Measurements from ENCODE around the gene SLC25A21.

Gene SLC25A21

DNA sequence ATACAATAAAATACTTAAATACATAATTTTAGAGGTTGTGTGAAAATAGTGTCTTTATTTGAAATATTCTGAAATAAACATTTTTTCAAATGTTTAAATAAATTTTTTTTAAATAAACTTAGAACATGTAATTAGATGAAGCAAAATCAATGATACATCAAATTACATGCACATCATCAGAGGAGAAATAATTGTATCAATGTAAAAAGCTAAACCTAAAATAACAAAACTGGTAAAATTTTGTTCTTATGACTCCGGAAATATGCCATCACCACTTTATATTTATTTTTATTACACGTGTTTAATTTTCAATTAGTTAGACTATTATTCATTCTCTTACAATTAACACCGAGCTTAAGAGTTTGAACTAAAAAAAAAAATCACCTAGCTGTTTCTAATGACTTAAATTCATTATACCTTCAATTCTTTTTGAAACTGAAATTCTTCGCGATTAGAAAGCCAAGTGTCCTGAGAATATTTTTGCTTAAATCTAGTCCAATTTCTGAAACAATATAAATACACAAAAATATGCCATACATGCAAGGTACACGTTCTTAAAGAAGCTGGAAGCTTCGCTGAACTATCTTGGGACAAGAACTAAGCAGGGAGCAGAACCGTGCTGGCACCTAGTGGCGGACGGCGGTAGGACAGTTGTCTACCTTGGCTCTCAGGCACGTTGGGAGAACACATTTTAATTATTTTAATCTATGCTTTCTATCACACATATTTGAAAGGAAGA lies 230.5 kb downstream of the SLC25A21 start:
- no peak overlapping the region for H3K27ac Mint-ChIP-seq
- CTCF ChIA-PET = interaction anchor here (0.6 to 1.8 kb wide), 4 partner anchors 9 to 388 kb away, joined by 3 to 7 read pairs (median 4); no protein-coding TSS in a partner anchor
- peak; percentile 65 for DNase-seq
- no peaks in the 10 kb centered on the region for H3K27me3 Mint-ChIP-seq
- no peaks in the 10 kb centered on the region for H3K9me3 Mint-ChIP-seq
- no peaks in the 10 kb centered on the region for H3K4me1 Mint-ChIP-seq
- no peak overlapping the region for H3K4me3 Mint-ChIP-seq
- H3K36me3 Mint-ChIP-seq = no peaks in the 10 kb centered on the region

DNA sequence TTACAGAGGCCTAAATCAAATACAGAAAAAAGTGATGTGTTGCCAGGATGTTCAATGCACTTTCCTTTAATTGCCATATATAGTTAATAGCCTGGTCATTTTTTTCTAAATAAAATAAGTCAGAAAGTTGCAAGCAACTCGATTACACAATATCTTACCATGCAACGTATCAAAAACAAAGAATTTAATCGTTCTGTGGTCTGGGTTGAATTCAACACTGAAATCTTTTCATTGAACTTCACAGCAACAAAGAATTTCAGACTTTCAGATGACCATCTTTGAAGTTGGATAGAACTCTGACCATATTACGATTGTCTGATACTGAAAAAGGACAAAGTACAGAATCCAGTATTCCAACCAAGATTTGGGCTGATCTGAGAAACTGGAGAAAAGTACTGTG lies 231.9 kb downstream of the SLC25A21 start:
- CTCF ChIA-PET = no interaction called here
- Mint-ChIP-seq H3K4me3 (no peak overlapping the region), H3K36me3 (no peaks in the 10 kb centered on the region), H3K9me3 (no peaks in the 10 kb centered on the region), H3K4me1 (no peaks in the 10 kb centered on the region), H3K27ac (no peak overlapping the region), H3K27me3 (no peaks in the 10 kb centered on the region)
- no peak for DNase-seq

DNA sequence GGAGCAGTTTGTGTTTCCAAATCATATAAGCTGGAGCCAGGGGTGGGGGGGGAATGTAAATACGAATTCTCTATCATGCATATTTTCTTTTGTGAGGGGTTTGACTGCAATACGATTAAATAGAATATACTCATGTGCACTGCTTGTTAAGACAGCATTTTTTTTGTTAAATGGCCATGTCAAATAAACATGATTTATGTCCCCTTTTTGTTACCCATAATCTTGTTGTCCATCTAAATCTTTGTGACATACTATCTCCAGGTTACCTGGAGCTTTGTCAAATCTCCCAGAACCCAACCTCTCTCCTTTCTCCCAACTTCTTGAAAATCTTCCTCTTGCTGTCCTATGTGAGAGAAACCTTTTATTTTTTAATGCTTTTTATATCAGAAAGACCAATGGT lies 233.1 kb downstream of the SLC25A21 start:
- Mint-ChIP-seq H3K36me3 (no peaks in the 10 kb centered on the region), H3K27ac (no peak overlapping the region), H3K27me3 (no peaks in the 10 kb centered on the region), H3K9me3 (no peaks in the 10 kb centered on the region), H3K4me1 (no peaks in the 10 kb centered on the region), H3K4me3 (no peak overlapping the region)
- DNase-seq = no peak
- CTCF ChIA-PET = no interaction called here

DNA sequence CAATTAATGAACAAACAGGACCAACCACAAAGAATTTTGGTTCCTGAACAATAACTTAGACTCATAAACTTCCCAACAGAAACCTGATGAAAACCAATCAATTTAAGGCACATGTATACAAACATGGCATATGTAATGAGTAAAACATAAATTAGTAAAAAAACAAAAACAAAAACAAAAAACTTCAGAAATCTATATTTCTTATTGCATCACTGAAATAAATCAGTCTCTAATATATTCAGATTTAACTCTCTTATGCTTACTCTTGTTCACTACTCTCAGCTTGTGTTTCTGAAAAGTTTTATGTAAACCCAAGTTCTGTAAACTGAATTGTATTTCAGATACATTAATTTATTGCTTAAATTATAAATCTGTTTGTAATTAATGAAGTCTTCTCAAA lies 233.7 kb downstream of the SLC25A21 start:
- Mint-ChIP-seq H3K27me3 (no peaks in the 10 kb centered on the region), H3K9me3 (no peaks in the 10 kb centered on the region), H3K27ac (no peak overlapping the region), H3K4me1 (no peaks in the 10 kb centered on the region), H3K36me3 (no peaks in the 10 kb centered on the region), H3K4me3 (no peak overlapping the region)
- no peak for DNase-seq
- CTCF ChIA-PET = no interaction called here

DNA sequence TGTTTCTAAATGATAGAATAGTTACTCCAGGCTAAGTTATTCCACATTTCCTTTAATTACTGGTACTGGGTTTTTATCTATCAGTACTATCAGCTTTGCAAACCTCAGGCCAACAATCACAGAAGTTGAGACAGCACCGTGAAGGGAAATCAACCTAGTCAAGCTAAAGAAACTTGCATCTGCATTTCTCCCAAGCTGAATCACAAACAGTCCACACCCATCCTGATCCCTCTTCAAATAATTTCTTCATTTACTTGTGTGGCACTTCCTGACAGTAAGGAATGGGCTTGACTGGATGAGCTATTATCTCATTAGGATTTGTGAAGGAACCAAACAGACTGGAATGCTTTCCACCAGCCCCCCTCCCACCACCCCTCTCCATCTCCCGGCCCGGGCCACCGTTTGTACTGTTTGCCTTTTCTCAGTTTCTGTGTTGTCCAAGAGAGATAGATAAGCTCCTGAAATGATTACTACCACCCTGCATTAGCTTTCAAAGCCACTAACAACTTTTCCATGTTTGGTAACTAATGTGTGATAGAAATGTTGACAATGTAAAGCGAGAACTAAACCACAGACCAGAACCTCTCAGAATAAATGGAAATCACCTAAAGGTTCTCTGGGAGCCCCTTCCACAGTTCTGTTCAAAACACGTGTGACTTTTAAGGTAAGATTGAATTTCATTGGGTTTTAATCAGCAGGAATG lies 236.3 kb downstream of the SLC25A21 start:
- Mint-ChIP-seq H3K27me3 (no peaks in the 10 kb centered on the region), H3K27ac (no peak overlapping the region), H3K4me3 (no peak overlapping the region), H3K9me3 (no peaks in the 10 kb centered on the region), H3K4me1 (no peaks in the 10 kb centered on the region), H3K36me3 (no peaks in the 10 kb centered on the region)
- CTCF ChIA-PET = no interaction called here
- no peak for DNase-seq

DNA sequence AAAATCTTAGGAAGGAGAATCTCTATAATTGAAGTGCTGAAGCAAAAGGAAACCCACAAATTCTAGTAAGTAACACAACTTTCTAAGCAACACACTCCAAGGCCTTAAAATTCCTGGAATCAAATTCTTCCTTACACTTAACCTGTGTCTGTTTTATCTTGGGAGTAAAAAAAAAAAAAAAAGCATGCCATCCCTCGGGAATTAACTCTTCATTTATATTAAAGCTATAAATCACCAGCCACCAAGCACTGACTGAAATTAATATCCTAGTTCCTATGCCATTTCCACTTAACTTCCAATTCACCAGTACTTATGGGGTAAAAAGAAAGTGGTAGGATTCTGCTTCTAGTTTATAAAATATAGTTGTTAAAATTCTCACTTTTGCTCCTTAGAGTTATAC lies 238.1 kb downstream of the SLC25A21 start:
- no peak for DNase-seq
- H3K36me3 Mint-ChIP-seq = no peaks in the 10 kb centered on the region
- no peaks in the 10 kb centered on the region for H3K4me1 Mint-ChIP-seq
- H3K27ac Mint-ChIP-seq = no peak overlapping the region
- CTCF ChIA-PET = no interaction called here
- no peaks in the 10 kb centered on the region for H3K9me3 Mint-ChIP-seq
- no peak overlapping the region for H3K4me3 Mint-ChIP-seq
- H3K27me3 Mint-ChIP-seq = no peaks in the 10 kb centered on the region

DNA sequence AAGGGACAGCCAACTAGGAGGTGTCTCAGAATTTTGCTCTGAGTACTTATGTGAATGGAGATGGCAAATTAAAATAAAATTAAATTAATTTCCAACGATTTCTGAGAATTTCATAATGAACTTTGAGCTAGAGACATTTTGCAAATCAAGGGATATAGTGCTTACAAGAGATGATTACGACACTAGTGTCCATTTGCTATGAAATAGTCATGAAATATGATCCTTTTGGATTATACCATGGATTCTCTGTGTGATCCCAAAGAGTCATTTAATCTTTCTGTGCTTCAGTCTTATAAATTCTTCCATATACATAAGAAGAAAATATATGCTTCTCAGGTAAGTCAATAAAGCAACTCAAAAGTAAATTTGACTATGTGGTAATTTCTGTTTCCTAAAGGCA lies 240.6 kb downstream of the SLC25A21 start:
- DNase-seq = no peak
- Mint-ChIP-seq H3K27me3 (no peaks in the 10 kb centered on the region), H3K9me3 (no peaks in the 10 kb centered on the region), H3K4me3 (no peak overlapping the region), H3K4me1 (no peaks in the 10 kb centered on the region), H3K36me3 (no peaks in the 10 kb centered on the region), H3K27ac (no peak overlapping the region)
- CTCF ChIA-PET = no interaction called here

DNA sequence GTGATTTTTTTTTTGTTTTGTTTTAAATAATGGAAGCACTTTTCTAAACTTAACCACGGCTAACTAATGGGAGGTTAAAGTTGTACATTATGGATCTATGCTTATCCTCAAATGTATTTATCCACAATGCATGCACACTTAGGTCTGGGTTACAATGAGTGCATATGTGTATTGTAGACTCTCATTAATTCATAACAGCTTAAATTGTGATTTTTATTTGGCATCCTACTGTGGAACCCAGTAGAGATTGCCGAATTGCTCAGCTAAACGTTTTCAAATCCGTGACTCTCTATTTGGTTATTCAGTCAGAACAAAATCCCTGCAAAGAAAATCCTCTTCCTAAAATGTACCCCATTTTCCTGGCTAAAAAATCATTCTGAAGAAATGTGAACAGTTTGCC lies 244.0 kb downstream of the SLC25A21 start:
- no peak overlapping the region for H3K27ac Mint-ChIP-seq
- no peaks in the 10 kb centered on the region for H3K27me3 Mint-ChIP-seq
- H3K4me1 Mint-ChIP-seq = no peaks in the 10 kb centered on the region
- no peak for DNase-seq
- CTCF ChIA-PET = interaction anchor here (0.7 kb wide), 1 partner anchor 14 kb away, joined by 3 read pairs; no protein-coding TSS in a partner anchor
- H3K9me3 Mint-ChIP-seq = no peaks in the 10 kb centered on the region
- H3K4me3 Mint-ChIP-seq = no peak overlapping the region
- H3K36me3 Mint-ChIP-seq = no peaks in the 10 kb centered on the region

DNA sequence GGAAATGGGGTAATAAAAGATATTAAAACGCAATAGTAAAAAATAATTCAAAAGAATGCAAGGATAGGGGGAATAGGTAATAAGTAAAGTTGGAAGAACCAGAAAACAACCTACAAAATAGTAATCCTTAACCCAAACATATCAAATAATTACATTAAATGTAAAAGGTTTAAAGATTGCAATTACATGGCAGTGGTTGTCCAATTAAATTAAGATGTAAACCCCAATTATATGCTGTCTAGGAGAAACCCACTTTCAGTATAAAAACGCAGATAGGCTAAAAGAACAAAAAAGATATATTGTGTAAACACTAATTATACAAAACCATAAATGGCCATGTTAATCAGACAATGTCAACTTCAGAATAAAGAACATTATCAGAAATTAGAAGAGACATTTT lies 247.3 kb downstream of the SLC25A21 start:
- Mint-ChIP-seq H3K9me3 (no peaks in the 10 kb centered on the region), H3K4me1 (no peaks in the 10 kb centered on the region), H3K27ac (no peak overlapping the region), H3K27me3 (no peaks in the 10 kb centered on the region), H3K36me3 (no peaks in the 10 kb centered on the region), H3K4me3 (no peak overlapping the region)
- no peak for DNase-seq
- CTCF ChIA-PET = no interaction called here

DNA sequence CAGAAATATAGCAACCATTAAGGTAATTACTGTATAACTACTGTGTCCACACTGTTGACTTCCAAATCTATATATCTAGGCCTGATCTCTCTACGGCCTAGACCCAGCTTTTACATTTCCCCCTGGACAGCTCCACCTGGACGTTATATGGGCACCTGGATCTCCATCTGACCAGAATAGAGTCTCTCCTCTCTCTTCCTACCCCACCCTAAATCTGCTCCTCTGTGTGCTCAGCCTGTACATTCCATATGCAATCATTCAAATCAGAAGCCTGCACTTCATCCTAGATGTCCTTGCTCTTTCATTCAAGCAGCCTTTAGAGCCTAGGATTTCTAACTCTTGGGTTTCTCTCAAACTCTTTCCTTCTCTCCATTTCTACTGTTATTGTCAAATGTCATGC lies 255.7 kb downstream of the SLC25A21 start:
- Mint-ChIP-seq H3K4me1 (no peaks in the 10 kb centered on the region), H3K9me3 (no peaks in the 10 kb centered on the region), H3K36me3 (no peaks in the 10 kb centered on the region), H3K4me3 (no peak overlapping the region), H3K27ac (no peak overlapping the region), H3K27me3 (no peaks in the 10 kb centered on the region)
- CTCF ChIA-PET = no interaction called here
- no peak for DNase-seq

DNA sequence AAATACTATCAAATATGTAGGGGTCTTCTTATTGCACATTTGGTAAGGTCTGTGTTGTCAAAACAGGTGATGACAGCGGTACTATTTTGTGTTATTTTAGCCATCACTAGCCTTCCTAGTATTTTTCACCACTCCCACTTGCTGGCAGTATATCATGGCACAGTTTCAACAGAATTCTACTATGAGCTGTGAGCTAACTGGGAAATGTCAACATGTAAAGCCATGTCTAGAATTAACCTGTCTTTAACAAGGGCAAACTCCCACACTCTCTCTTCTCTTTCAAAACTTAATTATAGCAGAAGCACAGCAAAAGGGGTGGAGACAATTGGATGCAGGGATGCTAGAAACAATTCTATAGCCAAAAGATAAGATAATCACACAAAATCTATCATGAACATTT lies 257.3 kb downstream of the SLC25A21 start:
- DNase-seq = no peak
- H3K4me1 Mint-ChIP-seq = no peaks in the 10 kb centered on the region
- CTCF ChIA-PET = no interaction called here
- H3K36me3 Mint-ChIP-seq = no peaks in the 10 kb centered on the region
- no peak overlapping the region for H3K27ac Mint-ChIP-seq
- no peak overlapping the region for H3K4me3 Mint-ChIP-seq
- H3K27me3 Mint-ChIP-seq = no peaks in the 10 kb centered on the region
- no peaks in the 10 kb centered on the region for H3K9me3 Mint-ChIP-seq

DNA sequence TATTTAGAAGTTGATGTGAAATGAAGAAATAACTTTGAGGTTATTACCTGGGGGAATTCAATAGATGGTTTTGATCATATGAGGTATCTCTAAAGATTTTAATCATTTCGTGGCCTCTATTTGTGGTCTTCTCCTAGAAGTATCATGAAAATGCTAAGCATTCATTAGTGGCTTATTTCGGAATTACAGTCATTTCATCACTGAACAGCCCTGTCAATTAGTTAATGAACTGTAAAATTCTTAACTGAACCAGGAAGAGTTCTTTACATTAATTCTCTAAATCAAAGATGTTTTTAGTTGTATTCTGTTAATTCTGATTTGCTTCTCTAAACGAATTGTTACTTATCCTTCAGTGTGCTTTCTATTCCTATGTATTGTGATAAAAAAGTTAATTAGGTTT lies 261.8 kb downstream of the SLC25A21 start:
- no peaks in the 10 kb centered on the region for H3K9me3 Mint-ChIP-seq
- H3K27ac Mint-ChIP-seq = no peak overlapping the region
- no peaks in the 10 kb centered on the region for H3K36me3 Mint-ChIP-seq
- no peaks in the 10 kb centered on the region for H3K4me1 Mint-ChIP-seq
- no peaks in the 10 kb centered on the region for H3K27me3 Mint-ChIP-seq
- H3K4me3 Mint-ChIP-seq = no peak overlapping the region
- CTCF ChIA-PET = no interaction called here
- no peak for DNase-seq

DNA sequence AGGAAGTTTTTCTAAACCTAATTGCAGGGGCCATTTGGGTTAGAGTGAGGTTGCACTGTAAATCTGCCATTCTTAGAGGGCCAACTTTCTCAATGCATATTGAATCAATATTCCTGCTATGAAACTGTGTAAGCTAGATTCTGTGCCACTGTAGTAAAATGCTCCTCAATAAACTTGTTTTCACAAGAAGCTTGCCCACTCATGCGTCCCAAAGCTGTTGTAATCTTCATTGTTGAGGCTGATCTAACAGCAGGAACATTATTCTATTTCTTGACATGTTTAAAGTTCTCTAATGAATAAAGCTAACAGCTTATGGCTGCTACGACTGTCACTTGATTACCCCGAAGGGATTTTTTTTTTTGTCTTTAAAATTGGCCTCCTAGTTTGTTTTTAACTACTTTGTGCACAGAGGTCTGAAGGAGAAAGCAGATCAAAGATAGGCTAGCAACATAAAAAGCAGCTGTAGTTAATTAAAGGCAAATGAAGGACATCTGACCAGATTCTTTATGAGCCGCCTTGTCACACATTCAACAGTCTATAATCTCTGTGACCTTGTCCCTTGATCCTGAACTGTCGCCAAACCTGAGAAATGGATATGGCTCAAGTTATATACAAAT lies 267.0 kb downstream of the SLC25A21 start:
- H3K4me1 Mint-ChIP-seq = no peaks in the 10 kb centered on the region
- no peak overlapping the region for H3K27ac Mint-ChIP-seq
- H3K4me3 Mint-ChIP-seq = no peak overlapping the region
- H3K36me3 Mint-ChIP-seq = no peaks in the 10 kb centered on the region
- DNase-seq = no peak
- no peaks in the 10 kb centered on the region for H3K27me3 Mint-ChIP-seq
- no peaks in the 10 kb centered on the region for H3K9me3 Mint-ChIP-seq
- CTCF ChIA-PET = no interaction called here

DNA sequence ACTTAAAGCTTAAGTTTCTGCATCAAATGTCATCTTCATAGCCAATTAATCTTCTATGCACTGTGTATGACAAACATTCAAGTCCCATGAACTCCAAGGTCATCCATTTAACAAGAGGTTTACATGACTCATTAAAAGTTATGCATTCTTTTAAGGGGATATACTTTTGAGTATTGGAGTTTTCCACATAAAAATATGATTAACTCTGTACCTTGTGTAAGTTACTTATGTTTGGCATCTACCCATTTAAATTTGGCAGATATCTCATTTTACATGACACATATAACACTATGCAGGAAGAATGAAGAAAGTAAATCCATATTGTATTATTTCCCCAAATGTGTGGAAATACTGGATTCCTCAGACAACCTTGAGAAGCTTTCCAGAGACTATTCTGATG lies 270.5 kb downstream of the SLC25A21 start:
- no peaks in the 10 kb centered on the region for H3K4me1 Mint-ChIP-seq
- CTCF ChIA-PET = no interaction called here
- no peak overlapping the region for H3K4me3 Mint-ChIP-seq
- no peaks in the 10 kb centered on the region for H3K27me3 Mint-ChIP-seq
- no peaks in the 10 kb centered on the region for H3K36me3 Mint-ChIP-seq
- no peaks in the 10 kb centered on the region for H3K9me3 Mint-ChIP-seq
- no peak for DNase-seq
- H3K27ac Mint-ChIP-seq = no peak overlapping the region

DNA sequence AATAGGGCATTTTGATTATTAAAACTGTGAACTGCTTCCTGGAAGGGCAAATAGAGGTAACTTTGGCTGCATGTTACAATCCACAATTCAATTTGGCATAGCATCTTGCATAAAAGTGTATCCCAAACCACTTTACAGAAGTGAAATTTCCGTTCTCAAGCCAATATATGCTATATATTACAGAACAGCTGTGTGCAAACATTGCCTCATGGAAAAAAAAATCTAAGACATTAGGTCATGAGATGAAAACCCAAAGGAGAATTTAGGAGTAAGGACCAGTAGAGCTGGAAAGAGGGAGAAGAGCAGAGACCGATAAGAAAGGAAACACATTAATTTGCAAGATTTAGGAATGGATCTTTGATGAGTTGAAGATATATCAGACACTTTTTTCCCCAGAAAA lies 271.6 kb downstream of the SLC25A21 start:
- CTCF ChIA-PET = no interaction called here
- DNase-seq = no peak
- Mint-ChIP-seq H3K4me3 (no peak overlapping the region), H3K4me1 (no peaks in the 10 kb centered on the region), H3K27me3 (no peaks in the 10 kb centered on the region), H3K36me3 (no peaks in the 10 kb centered on the region), H3K9me3 (peaks cover 1% of the 10 kb centered on the region), H3K27ac (no peak overlapping the region)
